Measurements from ENCODE around the gene PLEKHO2. TPM values are rescaled to one million over a fixed set of nuclear protein-coding genes. Genes with fewer than 3 reads are reported as not detected.

Gene PLEKHO2
- total RNA-seq, 4 donors from 2014 or later = 4.7 to 18.2 (median 7.4) TPM

- DNase-seq = peak in 2 of 3 donors; percentile 58 to 72
- Histone ChIP-seq H3K4me3 (peak overlapping the region in 3 of 4 donors; percentile 78 to 98 (median 83)), H3K27me3 (no peaks in the 10 kb centered on the region), H3K36me3 (peaks cover 0 to 16% (median 0%) of the 10 kb centered on the region in 3 donors), H3K4me1 (peaks cover 0 to 51% (median 30%) of the 10 kb centered on the region in 4 donors), H3K27ac (peak overlapping the region; percentile 91 to 96 (median 94)), H3K9me3 (no peaks in the 10 kb centered on the region)
- TF ChIP-seq POLR2A (IDR thresholded peaks at IDR 0.05) = no peak
- TF ChIP-seq, protein P1, sequence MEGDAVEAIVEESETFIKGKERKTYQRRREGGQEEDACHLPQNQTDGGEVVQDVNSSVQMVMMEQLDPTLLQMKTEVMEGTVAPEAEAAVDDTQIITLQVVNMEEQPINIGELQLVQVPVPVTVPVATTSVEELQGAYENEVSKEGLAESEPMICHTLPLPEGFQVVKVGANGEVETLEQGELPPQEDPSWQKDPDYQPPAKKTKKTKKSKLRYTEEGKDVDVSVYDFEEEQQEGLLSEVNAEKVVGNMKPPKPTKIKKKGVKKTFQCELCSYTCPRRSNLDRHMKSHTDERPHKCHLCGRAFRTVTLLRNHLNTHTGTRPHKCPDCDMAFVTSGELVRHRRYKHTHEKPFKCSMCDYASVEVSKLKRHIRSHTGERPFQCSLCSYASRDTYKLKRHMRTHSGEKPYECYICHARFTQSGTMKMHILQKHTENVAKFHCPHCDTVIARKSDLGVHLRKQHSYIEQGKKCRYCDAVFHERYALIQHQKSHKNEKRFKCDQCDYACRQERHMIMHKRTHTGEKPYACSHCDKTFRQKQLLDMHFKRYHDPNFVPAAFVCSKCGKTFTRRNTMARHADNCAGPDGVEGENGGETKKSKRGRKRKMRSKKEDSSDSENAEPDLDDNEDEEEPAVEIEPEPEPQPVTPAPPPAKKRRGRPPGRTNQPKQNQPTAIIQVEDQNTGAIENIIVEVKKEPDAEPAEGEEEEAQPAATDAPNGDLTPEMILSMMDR (IDR thresholded peaks at IDR 0.05) = no peak
Observed at GRCh38 chr15:64845183-64845611, 3.5 kb downstream of the PLEKHO2 start.

DNA sequence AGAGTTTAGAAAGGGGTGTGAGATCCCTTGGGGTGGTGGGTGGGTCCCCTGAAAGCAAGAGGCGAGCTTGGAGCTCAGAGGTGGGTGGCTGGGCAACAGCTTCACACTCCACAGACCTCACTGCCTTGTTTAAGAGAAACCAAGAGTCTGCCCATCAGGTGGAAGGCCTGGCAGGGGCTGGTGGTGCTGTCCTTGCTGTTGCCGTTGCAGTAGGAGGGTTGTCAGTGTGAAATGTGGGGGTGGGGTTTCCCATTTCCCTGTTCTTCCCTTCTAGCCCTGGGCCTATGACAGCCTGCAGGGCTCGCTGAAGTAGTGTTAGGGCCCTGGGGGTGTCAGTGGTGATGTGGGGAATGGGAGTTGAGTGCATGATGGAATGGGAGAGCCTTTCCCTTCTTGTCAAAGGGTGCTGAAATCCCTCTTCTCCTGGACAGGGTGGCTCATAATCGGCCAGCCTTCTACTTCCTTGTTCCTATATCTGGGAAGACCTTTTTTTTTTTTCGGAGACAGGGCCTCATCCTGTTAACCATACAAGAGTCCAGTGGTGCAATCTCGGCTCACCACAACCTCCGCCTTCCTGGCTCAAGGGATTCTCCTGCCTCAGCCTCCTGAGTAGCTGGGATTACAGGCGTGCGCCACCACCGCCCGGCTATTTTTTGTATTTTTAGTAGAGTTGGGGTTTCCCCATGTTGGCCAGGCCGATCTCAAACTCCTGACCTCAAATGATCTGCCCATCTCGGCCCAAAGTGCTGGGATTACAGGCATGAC, 4.3 kb downstream of the PLEKHO2 start:
- Histone ChIP-seq H3K9me3 (no peaks in the 10 kb centered on the region), H3K36me3 (peaks cover 0 to 17% (median 0%) of the 10 kb centered on the region in 3 donors), H3K27ac (peak overlapping the region; percentile 91 to 96 (median 94)), H3K4me3 (peak overlapping the region in 2 of 4 donors; percentile 78 to 98), H3K27me3 (no peaks in the 10 kb centered on the region), H3K4me1 (peaks cover 0 to 52% (median 29%) of the 10 kb centered on the region in 4 donors)
- TF ChIP-seq, protein P1 (IDR thresholded peaks at IDR 0.05) = no peak
- TF ChIP-seq POLR2A (IDR thresholded peaks at IDR 0.05) = no peak
- DNase-seq = no peak

GRCh38 chr15:64847016-64847415, 5.3 kb downstream of the PLEKHO2 start:
- Histone ChIP-seq H3K36me3 (peaks cover 0 to 17% (median 0%) of the 10 kb centered on the region in 3 donors), H3K4me3 (no peak overlapping the region), H3K4me1 (peaks cover 0 to 56% (median 28%) of the 10 kb centered on the region in 4 donors), H3K27ac (peak overlapping the region in 2 of 4 donors; percentile 25 to 96), H3K27me3 (no peaks in the 10 kb centered on the region), H3K9me3 (no peaks in the 10 kb centered on the region)
- DNase-seq = no peak
- no peak for TF ChIP-seq POLR2A (IDR thresholded peaks at IDR 0.05)
- TF ChIP-seq, protein P1 (IDR thresholded peaks at IDR 0.05) = no peak

DNA sequence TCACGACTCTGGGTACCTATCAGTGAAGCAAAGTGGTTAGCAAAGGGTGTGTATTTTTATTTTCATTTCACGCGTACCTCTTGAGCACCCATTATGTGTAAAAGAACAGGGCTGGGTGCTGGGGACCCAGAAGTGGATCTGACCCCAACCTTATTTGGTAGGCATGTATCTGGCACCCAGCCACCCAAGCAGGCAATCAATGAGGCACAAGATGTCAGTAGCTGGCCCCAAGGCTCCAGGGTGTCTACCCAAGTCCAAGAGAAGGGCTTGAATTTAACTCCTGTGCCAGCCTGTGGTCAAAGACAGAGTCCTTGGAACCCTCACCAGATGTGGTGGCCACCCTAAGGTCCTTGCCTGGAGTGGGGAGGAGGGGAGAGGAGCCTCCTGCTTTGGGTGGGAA, 5.7 kb downstream of the PLEKHO2 start:
- H3K4me3 ChIP-seq = no peak overlapping the region
- peak overlapping the region in 3 of 4 donors; percentile 17 to 96 (median 25) for H3K27ac ChIP-seq
- H3K9me3 ChIP-seq = no peaks in the 10 kb centered on the region
- no peaks in the 10 kb centered on the region for H3K27me3 ChIP-seq
- no peak for DNase-seq
- peaks cover 0 to 17% (median 0%) of the 10 kb centered on the region in 3 donors for H3K36me3 ChIP-seq
- peaks cover 0 to 59% (median 28%) of the 10 kb centered on the region in 4 donors for H3K4me1 ChIP-seq
- TF ChIP-seq POLR2A (IDR thresholded peaks at IDR 0.05) = no peak
- TF ChIP-seq, protein P1 (IDR thresholded peaks at IDR 0.05) = no peak

DNA sequence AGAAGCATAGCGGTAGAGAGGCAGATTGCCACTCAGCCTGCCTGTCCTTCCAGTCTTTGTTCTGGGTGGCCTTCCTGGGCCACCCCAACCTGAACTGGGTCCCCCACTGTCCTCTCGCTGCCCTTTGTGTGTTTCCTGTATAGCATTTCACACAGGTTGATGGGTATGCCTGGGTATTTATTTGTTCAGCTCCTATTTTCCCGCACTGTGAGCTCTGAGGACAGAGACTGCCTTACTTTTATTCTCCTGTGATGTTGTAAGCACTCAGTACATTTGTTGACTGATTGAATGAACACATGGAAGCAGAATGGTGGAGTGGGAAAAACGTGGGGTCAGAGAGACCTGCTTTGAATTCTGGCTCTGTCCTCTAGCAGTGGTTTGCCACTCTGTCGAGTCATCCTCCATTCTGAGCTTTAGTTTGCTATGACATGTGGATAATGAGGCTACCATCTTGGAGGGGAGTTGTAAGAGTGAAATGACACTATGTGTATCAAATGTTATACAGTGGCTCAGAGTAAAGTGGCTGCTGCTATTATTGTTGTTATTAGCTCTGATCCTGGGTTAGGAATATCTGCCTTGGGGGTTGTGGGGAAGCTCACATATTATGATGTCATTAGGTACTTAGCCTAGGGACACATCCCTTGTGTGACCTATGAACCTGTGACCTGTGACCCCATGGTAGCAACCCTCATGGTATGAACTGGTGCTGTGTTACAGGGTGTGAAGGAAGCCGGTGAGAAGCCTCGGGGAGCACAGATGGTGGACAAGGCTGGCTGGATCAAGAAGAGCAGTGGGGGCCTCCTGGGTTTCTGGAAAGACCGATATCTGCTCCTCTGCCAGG, 6.4 kb downstream of the PLEKHO2 start:
- peaks cover 0 to 59% (median 28%) of the 10 kb centered on the region in 4 donors for H3K4me1 ChIP-seq
- H3K27me3 ChIP-seq = no peaks in the 10 kb centered on the region
- H3K27ac ChIP-seq = peak overlapping the region in 3 of 4 donors; percentile 17 to 96 (median 25)
- H3K4me3 ChIP-seq = no peak overlapping the region
- no peaks in the 10 kb centered on the region for H3K9me3 ChIP-seq
- no peak for DNase-seq
- TF ChIP-seq, protein P1 (IDR thresholded peaks at IDR 0.05) = no peak
- TF ChIP-seq POLR2A (IDR thresholded peaks at IDR 0.05) = no peak
- H3K36me3 ChIP-seq = peaks cover 0 to 17% (median 0%) of the 10 kb centered on the region in 3 donors

Measured in Peyer's patch (tissue), 4 donors.